Activated T-cell treated with anti-CD3 and anti-CD28 coated beads, Interleukin-2, amount 50 U/mL, for 48 hours (primary cell): ENCODE data around the gene ZNF609.
A peak's percentile ranks its signal among the peaks of the same experiment; 100 is the strongest.

Experiments used
- DNase-seq, 2 experiments: peaks; one replicate each; pipeline ENCODE4 v3.0.0-alpha.2; 2020

Gene ZNF609

GRCh38 chr15:64460206-64460723 is at the start of gene ZNF609:
Gene ZNF609, plus strand, starts transcription at chr15:64460578. Its CDS starts 38,842 bp downstream, at chr15:64499420.
- peak; percentile 98 to 100 for DNase-seq

- no peak for DNase-seq
Measured at GRCh38 chr15:64412216-64412615, 48.2 kb upstream of the ZNF609 start.

- DNase-seq: no peak
Measured at GRCh38 chr15:64422697-64423096, 37.7 kb upstream of the ZNF609 start.

GRCh38 chr15:64423970-64424369 is 36.4 kb upstream of the ZNF609 start:
- no peak for DNase-seq

GRCh38 chr15:64425221-64425620 is 35.2 kb upstream of the ZNF609 start:
- no peak for DNase-seq

- no peak for DNase-seq
Measured at GRCh38 chr15:64426845-64427465, 33.4 kb upstream of the ZNF609 start.

GRCh38 chr15:64429448-64429847 is 30.9 kb upstream of the ZNF609 start:
- no peak for DNase-seq

- DNase-seq: no peak
Measured at GRCh38 chr15:64430000-64430735, 30.2 kb upstream of the ZNF609 start.

GRCh38 chr15:64437982-64438381 is 22.4 kb upstream of the ZNF609 start:
- no peak for DNase-seq

GRCh38 chr15:64438653-64439447 is 21.5 kb upstream of the ZNF609 start:
- DNase-seq: no peak

GRCh38 chr15:64441852-64442251 is 18.5 kb upstream of the ZNF609 start:
- no peak for DNase-seq

- no peak for DNase-seq
Measured at GRCh38 chr15:64443016-64443415, 17.4 kb upstream of the ZNF609 start.

- no peak for DNase-seq
Measured at GRCh38 chr15:64443747-64444621, 16.4 kb upstream of the ZNF609 start.

GRCh38 chr15:64444836-64445235 is 15.5 kb upstream of the ZNF609 start:
- DNase-seq: no peak

- DNase-seq: no peak
Measured at GRCh38 chr15:64447536-64448315, 12.7 kb upstream of the ZNF609 start.

- DNase-seq: no peak
Measured at GRCh38 chr15:64452988-64453688, 7.2 kb upstream of the ZNF609 start.

GRCh38 chr15:64453689-64454037 is 6.7 kb upstream of the ZNF609 start:
- no peak for DNase-seq

GRCh38 chr15:64454282-64454681 is 6.1 kb upstream of the ZNF609 start:
- no peak for DNase-seq

GRCh38 chr15:64455961-64456371 is 4.4 kb upstream of the ZNF609 start:
- no peak for DNase-seq

- peak in 1 of 2 experiments; percentile 11 for DNase-seq
Measured at GRCh38 chr15:64456634-64457108, 3.7 kb upstream of the ZNF609 start.
